ENCODE results near the gene SLC22A15. TPM values are rescaled to one million over a fixed set of nuclear protein-coding genes. Genes with fewer than 3 reads are reported as not detected.

The SLC22A15 gene
- total RNA-seq, 3 donors from 2014 or later (not counting 1 experiment from before 2014, with no cell fraction given), result 6.0 to 9.2 (median 6.3) TPM

GRCh38 chr1:115951560-115951959 lies 24.8 kb upstream of the SLC22A15 start:
- no peak overlapping the region for H3K4me3 ChIP-seq (ENCODE audit: low read length)
- Mint-ChIP-seq H3K36me3 (no peaks in the 10 kb centered on the region), H3K9me3 (no peaks in the 10 kb centered on the region), H3K4me1 (peaks cover 0 to 6% of the 10 kb centered on the region in 2 donors), H3K4me3 (no peak overlapping the region), H3K27ac (no peak overlapping the region), H3K27me3 (ENCODE audit: low read depth in 2 of 2) (peaks cover 10 to 15% of the 10 kb centered on the region in 2 donors)
- intact Hi-C loops (cut with micrococcal nuclease), result no loop called here
- H3K36me3 ChIP-seq (ENCODE audit: control insufficient read depth, insufficient read depth, low read length), result no peaks in the 10 kb centered on the region
- ATAC-seq (no peak), DNase-seq (no peak)
- H3K27me3 ChIP-seq (ENCODE audit: control insufficient read depth, insufficient read depth, low read length), result no peaks in the 10 kb centered on the region
- H3K27ac ChIP-seq (ENCODE audit: low read length), result no peak overlapping the region
- no peaks in the 10 kb centered on the region for H3K9me3 ChIP-seq (ENCODE audit: control insufficient read depth, insufficient read depth, low read length)
- H3K4me1 ChIP-seq (ENCODE audit: control insufficient read depth, insufficient read depth, low read length), result no peaks in the 10 kb centered on the region
- TF ChIP-seq, protein P1, sequence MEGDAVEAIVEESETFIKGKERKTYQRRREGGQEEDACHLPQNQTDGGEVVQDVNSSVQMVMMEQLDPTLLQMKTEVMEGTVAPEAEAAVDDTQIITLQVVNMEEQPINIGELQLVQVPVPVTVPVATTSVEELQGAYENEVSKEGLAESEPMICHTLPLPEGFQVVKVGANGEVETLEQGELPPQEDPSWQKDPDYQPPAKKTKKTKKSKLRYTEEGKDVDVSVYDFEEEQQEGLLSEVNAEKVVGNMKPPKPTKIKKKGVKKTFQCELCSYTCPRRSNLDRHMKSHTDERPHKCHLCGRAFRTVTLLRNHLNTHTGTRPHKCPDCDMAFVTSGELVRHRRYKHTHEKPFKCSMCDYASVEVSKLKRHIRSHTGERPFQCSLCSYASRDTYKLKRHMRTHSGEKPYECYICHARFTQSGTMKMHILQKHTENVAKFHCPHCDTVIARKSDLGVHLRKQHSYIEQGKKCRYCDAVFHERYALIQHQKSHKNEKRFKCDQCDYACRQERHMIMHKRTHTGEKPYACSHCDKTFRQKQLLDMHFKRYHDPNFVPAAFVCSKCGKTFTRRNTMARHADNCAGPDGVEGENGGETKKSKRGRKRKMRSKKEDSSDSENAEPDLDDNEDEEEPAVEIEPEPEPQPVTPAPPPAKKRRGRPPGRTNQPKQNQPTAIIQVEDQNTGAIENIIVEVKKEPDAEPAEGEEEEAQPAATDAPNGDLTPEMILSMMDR (IDR thresholded peaks at IDR 0.05), result no peak

DNA sequence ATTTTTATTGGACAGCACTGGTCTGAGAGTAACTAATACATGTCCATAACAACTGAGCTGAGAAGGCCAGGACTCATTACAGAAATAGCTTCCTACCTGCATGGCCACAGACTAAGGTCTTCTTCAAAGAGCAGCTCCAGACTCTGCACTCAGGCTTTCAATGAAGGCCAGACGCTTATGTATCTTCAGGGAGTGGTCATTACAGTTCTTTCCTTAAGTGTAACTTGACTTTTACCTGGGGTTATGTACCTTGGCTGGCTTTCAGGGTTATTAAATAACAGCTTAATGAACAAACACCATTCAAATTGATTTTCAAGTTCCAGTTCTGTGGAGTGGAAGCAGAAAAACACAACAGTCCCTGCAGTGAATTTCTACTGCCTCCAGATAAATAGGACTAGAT lies 23.8 kb upstream of the SLC22A15 start:
- Mint-ChIP-seq H3K27me3 (ENCODE audit: low read depth in 2 of 2) (peaks cover 15 to 25% of the 10 kb centered on the region in 2 donors), H3K4me3 (no peak overlapping the region), H3K36me3 (no peaks in the 10 kb centered on the region), H3K9me3 (no peaks in the 10 kb centered on the region), H3K27ac (no peak overlapping the region), H3K4me1 (peaks cover 0 to 6% of the 10 kb centered on the region in 2 donors)
- Histone ChIP-seq H3K4me3 (ENCODE audit: low read length) (no peak overlapping the region), H3K27ac (ENCODE audit: low read length) (no peak overlapping the region), H3K4me1 (ENCODE audit: control insufficient read depth, insufficient read depth, low read length) (no peaks in the 10 kb centered on the region), H3K9me3 (ENCODE audit: control insufficient read depth, insufficient read depth, low read length) (no peaks in the 10 kb centered on the region), H3K36me3 (ENCODE audit: control insufficient read depth, insufficient read depth, low read length) (no peaks in the 10 kb centered on the region), H3K27me3 (ENCODE audit: control insufficient read depth, insufficient read depth, low read length) (no peaks in the 10 kb centered on the region)
- WGBS (ENCODE audit: insufficient coverage), result 0% methylated on average over 1 of the region's 1 CpG
- TF ChIP-seq, protein P1 (IDR thresholded peaks at IDR 0.05), result no peak
- ATAC-seq (no peak), DNase-seq (no peak)
- intact Hi-C loops (cut with micrococcal nuclease), result no loop called here

GRCh38 chr1:115953180-115953579 lies 23.1 kb upstream of the SLC22A15 start:
- H3K4me1 ChIP-seq (ENCODE audit: control insufficient read depth, insufficient read depth, low read length), result no peaks in the 10 kb centered on the region
- H3K9me3 Mint-ChIP-seq, result no peaks in the 10 kb centered on the region

GRCh38 chr1:115954684-115955083 lies 21.6 kb upstream of the SLC22A15 start:
- no peak overlapping the region for H3K27ac Mint-ChIP-seq
- H3K27me3 Mint-ChIP-seq (ENCODE audit: low read depth in 2 of 2), result peaks cover 11 to 15% of the 10 kb centered on the region in 2 donors
- no peaks in the 10 kb centered on the region for H3K36me3 Mint-ChIP-seq
- Histone ChIP-seq H3K27me3 (ENCODE audit: control insufficient read depth, insufficient read depth, low read length) (no peaks in the 10 kb centered on the region), H3K27ac (ENCODE audit: low read length) (no peak overlapping the region), H3K4me1 (ENCODE audit: control insufficient read depth, insufficient read depth, low read length) (no peaks in the 10 kb centered on the region), H3K9me3 (ENCODE audit: control insufficient read depth, insufficient read depth, low read length) (no peaks in the 10 kb centered on the region), H3K4me3 (ENCODE audit: low read length) (no peak overlapping the region), H3K36me3 (ENCODE audit: control insufficient read depth, insufficient read depth, low read length) (no peaks in the 10 kb centered on the region)
- no peak for ATAC-seq
- intact Hi-C loops (cut with micrococcal nuclease), result no loop called here
- no peak overlapping the region for H3K4me3 Mint-ChIP-seq
- DNase-seq, result no peak
- WGBS (ENCODE audit: insufficient coverage), result 97% methylated on average over 2 of the region's 2 CpGs
- no peaks in the 10 kb centered on the region for H3K9me3 Mint-ChIP-seq
- H3K4me1 Mint-ChIP-seq, result peaks cover 0 to 6% of the 10 kb centered on the region in 2 donors
- TF ChIP-seq, protein P1 (IDR thresholded peaks at IDR 0.05), result no peak

More at GRCh38 chr1:115953180-115953579, 23.1 kb upstream of the SLC22A15 start:
- Mint-ChIP-seq H3K4me3 (no peak overlapping the region), H3K27ac (no peak overlapping the region), H3K36me3 (no peaks in the 10 kb centered on the region), H3K4me1 (peaks cover 0 to 6% of the 10 kb centered on the region in 2 donors), H3K27me3 (ENCODE audit: low read depth in 2 of 2) (peaks cover 15 to 25% of the 10 kb centered on the region in 2 donors)
- no peaks in the 10 kb centered on the region for H3K9me3 ChIP-seq (ENCODE audit: control insufficient read depth, insufficient read depth, low read length)
- ATAC-seq (no peak), DNase-seq (no peak)
- H3K4me3 ChIP-seq (ENCODE audit: low read length), result no peak overlapping the region
- WGBS (ENCODE audit: insufficient coverage), result 47% methylated on average over 1 of the region's 1 CpG
- H3K27ac ChIP-seq (ENCODE audit: low read length), result no peak overlapping the region
- H3K27me3 ChIP-seq (ENCODE audit: control insufficient read depth, insufficient read depth, low read length), result no peaks in the 10 kb centered on the region
- intact Hi-C loops (cut with micrococcal nuclease), result no loop called here
- no peaks in the 10 kb centered on the region for H3K36me3 ChIP-seq (ENCODE audit: control insufficient read depth, insufficient read depth, low read length)
- TF ChIP-seq, protein P1 (IDR thresholded peaks at IDR 0.05), result no peak
